ENCODE results near the gene TMC6. TPM values are rescaled to one million over a fixed set of nuclear protein-coding genes. Genes with fewer than 3 reads are reported as not detected.
"Not testable (repeated sequence)": the region's sequence is repeated elsewhere in the genome, so short reads cannot be mapped to it uniquely, and the experiment has no call there.

Gene TMC6
- total RNA-seq, 2 donors from 2014 or later = 83.5 to 119 TPM

GRCh38 chr17:78141437-78142118, 13.0 kb upstream of the TMC6 start:
- DNase-seq (no peak), ATAC-seq (no peak)
- intact Hi-C loops (cut with DNase I, micrococcal nuclease) = no loop called here

GRCh38 chr17:78140169-78141051, 11.9 kb upstream of the TMC6 start:
- ATAC-seq = peak; percentile 76
- peak; percentile 98 to 99 for DNase-seq
- intact Hi-C loops (cut with DNase I, micrococcal nuclease) = no loop called here

GRCh38 chr17:78139861-78140168, 11.3 kb upstream of the TMC6 start:
- ATAC-seq; intact Hi-C loops (cut with DNase I, micrococcal nuclease); DNase-seq: not testable (repeated sequence)

GRCh38 chr17:78138204-78139060, 9.9 kb upstream of the TMC6 start:
- no peak for ATAC-seq
- no peak for DNase-seq
- intact Hi-C loops (cut with DNase I, micrococcal nuclease) = no loop called here

- ATAC-seq = no peak
- intact Hi-C loops (cut with DNase I, micrococcal nuclease) = no loop called here
- no peak for DNase-seq
Measured at GRCh38 chr17:78137392-78138203, 9.0 kb upstream of the TMC6 start.

- ATAC-seq = no peak
- intact Hi-C loops (cut with DNase I, micrococcal nuclease) = no loop called here
- DNase-seq = no peak
Measured at GRCh38 chr17:78135858-78136500, 7.4 kb upstream of the TMC6 start.

- no peak for ATAC-seq
- no peak for DNase-seq
- intact Hi-C loops (cut with DNase I, micrococcal nuclease) = no loop called here
Measured at GRCh38 chr17:78134899-78135385, 6.4 kb upstream of the TMC6 start.

- DNase-seq (peak; percentile 75 to 83), ATAC-seq (peak; percentile 51)
- intact Hi-C loops (cut with DNase I, micrococcal nuclease) = no loop called here
Measured at GRCh38 chr17:78133971-78134898, 5.7 kb upstream of the TMC6 start.

GRCh38 chr17:78133179-78133951, 4.8 kb upstream of the TMC6 start:
- no peak for DNase-seq
- ATAC-seq = no peak
- intact Hi-C loops (cut with DNase I, micrococcal nuclease) = no loop called here

GRCh38 chr17:78132767-78133178, 4.2 kb upstream of the TMC6 start:
- intact Hi-C loops (cut with DNase I, micrococcal nuclease) = no loop called here
- ATAC-seq (no peak), DNase-seq (no peak)

GRCh38 chr17:78132084-78132676, 3.6 kb upstream of the TMC6 start:
- DNase-seq = peak; percentile 76 to 77
- intact Hi-C loops (cut with DNase I, micrococcal nuclease) = no loop called here

GRCh38 chr17:78131172-78132083, 2.9 kb upstream of the TMC6 start:
- DNase-seq (no peak), ATAC-seq (no peak)
- intact Hi-C loops (cut with DNase I, micrococcal nuclease) = no loop called here

More at GRCh38 chr17:78132084-78132676, 3.6 kb upstream of the TMC6 start:
- peak; percentile 17 for ATAC-seq

GRCh38 chr17:78130437-78131101, 2.0 kb upstream of the TMC6 start, which contains the start of gene TMC8:
TSS of gene TMC8 (plus strand) at chr17:78130771. CDS start at chr17:78131589, 818 bp downstream.
- intact Hi-C loops (cut with DNase I, micrococcal nuclease) = no loop called here
- DNase-seq = no peak
- no peak for ATAC-seq

- DNase-seq (no peak), ATAC-seq (no peak)
- intact Hi-C loops (cut with DNase I, micrococcal nuclease) = no loop called here
Measured at GRCh38 chr17:78130090-78130436, 1.5 kb upstream of the TMC6 start.
